Superior temporal gyrus (tissue), 1 donor: ENCODE results near the gene UHRF2.
"Not testable (repeated sequence)": the region's sequence is repeated elsewhere in the genome, so short reads cannot be mapped to it uniquely, and the experiment has no call there.

Source experiments
- DNase-seq: peaks from one replicate; pipeline ENCODE4 v3.0.0-alpha.2; 2016; ENCODE audit errors: extremely low spot score

Gene UHRF2

GRCh38 chr9:6488395-6488794 is 75.4 kb downstream of the UHRF2 start:
- DNase-seq: no peak

- DNase-seq: no peak
These were observed 76.1 kb downstream of the UHRF2 start for GRCh38 chr9:6489099-6489498.

GRCh38 chr9:6490863-6491262 is 77.9 kb downstream of the UHRF2 start:
- no peak for DNase-seq

GRCh38 chr9:6495466-6495865 is 82.5 kb downstream of the UHRF2 start:
- DNase-seq: no peak

- DNase-seq: no peak
These were observed 86.0 kb downstream of the UHRF2 start for GRCh38 chr9:6498982-6499381.

- DNase-seq: no peak
These were observed 88.7 kb downstream of the UHRF2 start for GRCh38 chr9:6501526-6502210.

GRCh38 chr9:6502399-6502798 is 89.4 kb downstream of the UHRF2 start:
- no peak for DNase-seq

GRCh38 chr9:6506571-6506970 is 93.6 kb downstream of the UHRF2 start:
- DNase-seq: no peak

GRCh38 chr9:6512085-6512657 is 99.2 kb downstream of the UHRF2 start:
- no peak for DNase-seq

GRCh38 chr9:6522263-6522662 is 109.3 kb downstream of the UHRF2 start:
- DNase-seq: no peak

GRCh38 chr9:6525326-6526045 is 112.5 kb downstream of the UHRF2 start:
- no peak for DNase-seq

GRCh38 chr9:6535594-6535993 is 122.6 kb downstream of the UHRF2 start:
- no peak for DNase-seq

- no peak for DNase-seq
These were observed 125.7 kb downstream of the UHRF2 start for GRCh38 chr9:6538666-6539071.

GRCh38 chr9:6542617-6543016 is 129.6 kb downstream of the UHRF2 start:
- not testable (repeated sequence) for DNase-seq

GRCh38 chr9:6543204-6543603 is 130.2 kb downstream of the UHRF2 start:
- no peak for DNase-seq

- no peak for DNase-seq
These were observed 132.2 kb downstream of the UHRF2 start for GRCh38 chr9:6545017-6545691.

GRCh38 chr9:6549106-6549800 is 136.3 kb downstream of the UHRF2 start:
- DNase-seq: no peak

GRCh38 chr9:6551136-6551535 is 138.1 kb downstream of the UHRF2 start:
- DNase-seq: no peak

GRCh38 chr9:6552033-6552432 is 139.0 kb downstream of the UHRF2 start:
- DNase-seq: no peak

GRCh38 chr9:6552498-6553121 is 139.6 kb downstream of the UHRF2 start:
- DNase-seq: no peak

GRCh38 chr9:6553866-6554265 is 140.9 kb downstream of the UHRF2 start:
- DNase-seq: no peak
